ENCODE results near the gene SH3BGR.

SH3BGR gene

GRCh38 chr21:39546522-39546921, 94.8 kb downstream of the SH3BGR start:
- FAIRE-seq, result no peak
- no peak for DNase-seq (ENCODE audit: low spot score)

- no peak for FAIRE-seq
- DNase-seq (ENCODE audit: low spot score), result no peak
Observed at GRCh38 chr21:39552856-39553255, 101.1 kb downstream of the SH3BGR start.

DNA sequence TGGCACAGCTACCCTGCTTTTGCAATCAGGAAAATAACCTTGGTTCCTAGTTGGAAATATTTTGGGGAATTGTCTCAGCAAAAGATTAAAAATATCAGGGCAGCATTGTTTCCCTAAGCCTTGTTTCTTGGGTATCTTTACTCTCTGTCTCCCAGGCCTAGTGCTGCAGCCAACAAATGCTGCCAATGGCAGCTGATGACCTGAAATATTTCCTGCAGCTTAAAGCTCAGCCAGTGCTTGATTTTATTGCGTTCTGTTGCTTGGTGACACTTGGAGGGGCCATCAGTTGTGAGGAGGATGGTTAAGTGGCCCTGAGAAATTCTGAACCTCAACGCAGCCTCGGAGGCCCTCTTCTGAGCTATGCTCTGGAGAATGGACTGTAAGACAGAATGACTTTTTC, 101.6 kb downstream of the SH3BGR start:
- no peak for FAIRE-seq

GRCh38 chr21:39555911-39556590, 104.3 kb downstream of the SH3BGR start:
- no peak for FAIRE-seq
- DNase-seq (ENCODE audit: low spot score), result no peak

More for the DNA sequence above, 101.6 kb downstream of the SH3BGR start:
- DNase-seq (ENCODE audit: low spot score), result no peak

DNA sequence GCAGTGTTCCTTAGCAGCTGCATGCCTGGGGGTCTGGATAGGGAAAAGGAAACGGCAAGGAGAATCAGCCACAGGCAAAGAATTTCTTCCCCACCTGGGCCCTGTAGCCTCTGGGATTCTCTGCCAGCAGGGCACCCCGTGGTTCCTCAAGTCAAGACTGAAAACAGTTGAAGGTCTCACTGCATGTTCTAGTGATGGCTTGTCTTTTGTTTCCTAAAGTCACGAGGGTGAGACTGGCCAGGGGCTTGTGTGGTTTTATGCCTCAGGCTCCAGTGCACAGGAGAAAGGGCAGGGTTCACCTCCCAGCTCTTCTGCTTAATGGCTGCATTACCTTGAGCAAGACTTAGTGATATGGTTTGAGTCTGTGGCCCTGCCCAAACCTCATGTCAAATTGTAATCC, 107.7 kb downstream of the SH3BGR start:
- no peak for FAIRE-seq
- DNase-seq (ENCODE audit: low spot score), result no peak

DNA sequence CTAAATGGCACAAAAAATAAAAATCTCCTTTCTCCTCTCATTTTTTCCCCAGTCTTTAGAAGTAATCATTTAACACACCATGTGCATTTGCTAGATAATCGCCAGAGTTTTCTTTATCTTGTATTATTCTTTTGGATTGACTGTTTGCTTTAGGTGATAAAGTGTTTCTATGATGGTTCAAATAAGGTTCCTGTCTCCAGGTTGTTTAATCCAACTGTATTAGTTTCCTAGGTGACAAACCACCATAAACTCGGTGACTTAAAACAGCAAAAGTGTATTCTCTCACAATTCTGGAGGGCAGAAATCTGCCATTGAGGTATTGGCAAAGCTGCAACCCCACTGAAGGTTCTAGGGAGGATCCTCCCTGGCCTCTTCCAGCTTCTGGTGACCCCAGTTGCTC, 109.4 kb downstream of the SH3BGR start:
- DNase-seq (ENCODE audit: low spot score) (no peak), FAIRE-seq (no peak)

DNA sequence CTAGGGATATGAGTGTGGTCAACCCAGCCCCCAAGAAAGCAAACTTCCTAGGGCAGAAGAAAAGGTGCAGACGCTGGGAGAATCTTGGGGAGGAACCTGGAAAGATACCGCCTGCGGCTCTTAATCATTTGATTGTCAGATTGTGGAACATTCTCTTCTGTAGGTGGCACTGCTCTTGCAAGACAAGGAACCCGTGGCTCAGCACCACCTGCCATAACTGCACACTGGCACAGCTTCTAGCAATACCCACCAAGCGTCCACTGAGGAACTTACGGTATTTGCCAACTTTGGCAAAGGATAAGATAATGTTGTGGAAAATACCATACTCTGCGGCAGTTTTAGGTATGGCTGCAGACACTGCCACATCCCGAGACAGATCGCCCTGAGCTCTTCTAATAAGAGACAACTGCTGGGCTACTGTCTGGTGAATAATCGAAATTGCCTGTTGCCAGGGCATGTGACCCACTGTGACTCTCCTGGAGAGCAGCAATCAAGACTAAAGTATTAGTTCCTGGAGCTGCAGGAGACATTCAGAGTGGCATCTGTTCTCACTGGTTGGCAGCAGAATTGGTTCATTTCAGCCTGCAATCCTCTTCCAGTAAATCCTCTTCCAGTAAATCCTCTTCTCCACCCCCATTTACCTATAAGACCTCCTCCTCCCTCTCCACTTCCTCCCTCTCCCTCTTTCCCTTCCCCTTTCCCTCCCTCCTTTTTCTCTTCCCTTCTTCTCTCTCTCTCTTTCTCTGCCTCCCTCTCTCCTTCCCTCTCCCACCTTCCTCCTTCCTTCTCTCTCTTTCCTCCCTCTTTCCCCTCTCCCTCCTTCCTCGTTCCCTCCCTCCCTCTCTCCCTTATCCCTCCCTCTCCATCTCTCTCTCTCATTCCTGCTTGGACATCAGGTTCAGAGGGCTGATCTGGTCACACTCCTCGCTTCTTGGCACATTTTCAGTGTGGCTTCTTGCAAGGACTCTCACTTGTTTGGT, 111.3 kb downstream of the SH3BGR start:
- FAIRE-seq, result no peak
- DNase-seq (ENCODE audit: low spot score), result no peak

DNA sequence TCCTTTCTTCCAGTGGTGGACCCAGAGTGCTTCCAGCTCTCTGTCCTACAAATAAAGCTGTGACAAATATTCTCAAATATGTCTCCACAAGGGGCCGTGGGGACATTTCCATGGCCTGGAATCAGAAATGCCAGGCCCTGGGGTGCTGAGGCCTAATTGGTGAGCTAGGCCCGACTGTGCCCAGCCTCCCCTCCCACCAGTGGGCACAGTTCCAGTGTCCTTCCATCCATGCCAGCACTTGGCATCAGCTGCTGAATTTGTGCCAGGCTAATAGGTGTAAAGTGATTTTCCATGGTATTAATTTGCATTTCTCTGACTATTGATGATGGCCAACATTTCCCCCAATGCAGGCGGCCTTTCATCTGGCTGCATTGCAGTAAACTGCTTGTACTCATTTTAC, 112.4 kb downstream of the SH3BGR start:
- FAIRE-seq, result no peak
- DNase-seq (ENCODE audit: low spot score), result no peak
